Activated effector memory CD4-positive, alpha-beta T cell treated with Interleukin-2 at 50 U/mL for 16 hours (primary cell): ENCODE results near the gene SLC18A2.
"Not testable (repeated sequence)": the region's sequence is repeated elsewhere in the genome, so short reads cannot be mapped to it uniquely, and the experiment has no call there.

ENCODE experiments used
- DNase-seq: peaks from one replicate; pipeline ENCODE4 v3.0.0-alpha.2; 2020

SLC18A2 gene

GRCh38 chr10:117240621-117241529 lies at the start of gene SLC18A2:
Gene SLC18A2, plus strand, starts transcription at chr10:117241114. Its CDS starts 580 bp downstream, at chr10:117241694.
- DNase-seq, result no peak

GRCh38 chr10:117197189-117197588 lies 43.7 kb upstream of the SLC18A2 start, which contains the start of gene KCNK18:
Gene KCNK18, plus strand, starts transcription at chr10:117197489. Its CDS starts 0 bp downstream, at chr10:117197489.
- DNase-seq, result no peak

GRCh38 chr10:117198088-117198487 lies 42.8 kb upstream of the SLC18A2 start:
- DNase-seq, result no peak

GRCh38 chr10:117201826-117202225 lies 39.1 kb upstream of the SLC18A2 start:
- no peak for DNase-seq

- DNase-seq, result no peak
Observed at GRCh38 chr10:117204316-117204715, 36.6 kb upstream of the SLC18A2 start.

- DNase-seq, result no peak
Observed at GRCh38 chr10:117212176-117212575, 28.7 kb upstream of the SLC18A2 start.

GRCh38 chr10:117214401-117214800 lies 26.5 kb upstream of the SLC18A2 start:
- DNase-seq, result no peak

- no peak for DNase-seq
Observed at GRCh38 chr10:117215079-117215478, 25.8 kb upstream of the SLC18A2 start.

GRCh38 chr10:117216028-117216427 lies 24.9 kb upstream of the SLC18A2 start:
- no peak for DNase-seq

- peak; percentile 51 for DNase-seq
Observed at GRCh38 chr10:117216611-117217195, 24.2 kb upstream of the SLC18A2 start.

- DNase-seq, result no peak
Observed at GRCh38 chr10:117217196-117217761, 23.6 kb upstream of the SLC18A2 start.

- DNase-seq, result no peak
Observed at GRCh38 chr10:117218654-117219053, 22.3 kb upstream of the SLC18A2 start.

- no peak for DNase-seq
Observed at GRCh38 chr10:117221156-117221711, 19.7 kb upstream of the SLC18A2 start.

GRCh38 chr10:117222552-117222951 lies 18.4 kb upstream of the SLC18A2 start:
- no peak for DNase-seq

- no peak for DNase-seq
Observed at GRCh38 chr10:117222976-117223692, 17.8 kb upstream of the SLC18A2 start.

GRCh38 chr10:117223693-117224430 lies 17.1 kb upstream of the SLC18A2 start:
- no peak for DNase-seq

- no peak for DNase-seq
Observed at GRCh38 chr10:117224881-117225280, 16.0 kb upstream of the SLC18A2 start.

GRCh38 chr10:117226813-117227451 lies 14.0 kb upstream of the SLC18A2 start:
- no peak for DNase-seq

GRCh38 chr10:117228210-117228609 lies 12.7 kb upstream of the SLC18A2 start:
- no peak for DNase-seq

- not testable (repeated sequence) for DNase-seq
Observed at GRCh38 chr10:117230107-117230506, 10.8 kb upstream of the SLC18A2 start.

- DNase-seq, result no peak
Observed at GRCh38 chr10:117237401-117237991, 3.4 kb upstream of the SLC18A2 start.
